Ascending aorta (tissue), 2 donors: Measurements from ENCODE around the gene ARSA. TPM values are rescaled to one million over a fixed set of nuclear protein-coding genes. Genes with fewer than 3 reads are reported as not detected.

ENCODE experiments used
- DNase-seq, 2 donors: peaks; one replicate each; pipeline ENCODE4 v3.0.0-alpha.2; 2019; ENCODE audit warnings: low spot score in 2 of 2
- H3K27ac ChIP-seq, 2 donors: fragments of 200-600 bp; sonication (generic); one replicate each; pipeline ENCODE4 v1.5.1; 2016 to 2017; ENCODE audit warnings: mild to moderate bottlenecking in 1 of 2
- H3K27me3 ChIP-seq: fragments of 200-600 bp; sonication (generic); one replicate; pipeline ENCODE4 v1.5.1; 2017
- H3K36me3 ChIP-seq, 2 donors: fragments of 200-600 bp; sonication (generic); one replicate each; pipeline ENCODE4 v1.5.1; 2016
- H3K4me1 ChIP-seq, 2 donors: fragments of 200-600 bp; sonication (generic); one replicate each; pipeline ENCODE4 v1.5.1; 2016 to 2017; ENCODE audit warnings: mild to moderate bottlenecking in 1 of 2
- H3K4me3 ChIP-seq, 2 donors: fragments of 200-600 bp; sonication (generic); one replicate each; pipeline ENCODE4 v1.5.1; 2016 to 2017; ENCODE audit warnings: mild to moderate bottlenecking in 1 of 2
- H3K9me3 ChIP-seq, 2 donors: fragments of 200-600 bp; sonication (generic); one replicate each; pipeline ENCODE4 v1.5.1; 2016
- CTCF ChIP-seq, 3 experiments: fragments of 200-600 bp in 2 of 3; fragments of 450-650 bp in 1 of 3; sonication (generic) in 2 of 3; IDR thresholded peaks; one replicate each; pipeline ENCODE4 v1.5.1; 2016 to 2019; ENCODE audit warnings: antibody characterized with exemption in 3 of 3, mild to moderate bottlenecking in 1 of 3, moderate library complexity in 1 of 3
- intact Hi-C: fragments of 100-400 bp; cut with DNase I; formaldehyde crosslinking; loops from one replicate; pipeline ENCODE4 v1.15.1; 2023
- total RNA-seq: library from RNA; depleted of rRNA; stranded (reverse); fragments of >200 nt; gene quantifications from one replicate; pipeline ENCODE4 v1.1.0, GENCODE V29; 2016

ARSA gene
- total RNA-seq, 1 donor from 2014 or later, result 111 TPM

GRCh38 chr22:50587407-50587806, 40.5 kb downstream of the ARSA start:
- Histone ChIP-seq H3K36me3 (no peaks in the 10 kb centered on the region), H3K4me3 (no peak overlapping the region), H3K4me1 (peaks cover 0 to 8% of the 10 kb centered on the region in 2 donors), H3K27ac (no peak overlapping the region), H3K27me3 (no peaks in the 10 kb centered on the region), H3K9me3 (no peaks in the 10 kb centered on the region)
- no peak for TF ChIP-seq CTCF (IDR thresholded peaks at IDR 0.05)
- DNase-seq, result no peak
- intact Hi-C loops, result no loop called here

- intact Hi-C loops, result no loop called here
- no peak overlapping the region for H3K4me3 ChIP-seq
- H3K27ac ChIP-seq, result no peak overlapping the region
- H3K27me3 ChIP-seq, result no peaks in the 10 kb centered on the region
- TF ChIP-seq CTCF (IDR thresholded peaks at IDR 0.05), result no peak
- no peaks in the 10 kb centered on the region for H3K36me3 ChIP-seq
- no peaks in the 10 kb centered on the region for H3K9me3 ChIP-seq
- DNase-seq, result no peak
- H3K4me1 ChIP-seq, result peaks cover 4 to 11% of the 10 kb centered on the region in 2 donors
These were observed 41.5 kb downstream of the ARSA start for GRCh38 chr22:50586416-50586815.

- no peak overlapping the region for H3K27ac ChIP-seq
- intact Hi-C loops, result no loop called here
- H3K27me3 ChIP-seq, result no peaks in the 10 kb centered on the region
- peaks cover 4 to 14% of the 10 kb centered on the region in 2 donors for H3K4me1 ChIP-seq
- no peaks in the 10 kb centered on the region for H3K9me3 ChIP-seq
- H3K4me3 ChIP-seq, result no peak overlapping the region
- DNase-seq, result no peak
- H3K36me3 ChIP-seq, result peaks cover 0 to 5% of the 10 kb centered on the region in 2 donors
- no peak for TF ChIP-seq CTCF (IDR thresholded peaks at IDR 0.05)
These were observed 42.2 kb downstream of the ARSA start for GRCh38 chr22:50585781-50586180.

- Histone ChIP-seq H3K4me3 (no peak overlapping the region), H3K27ac (no peak overlapping the region), H3K36me3 (peaks cover 0 to 5% of the 10 kb centered on the region in 2 donors), H3K27me3 (no peaks in the 10 kb centered on the region), H3K9me3 (no peaks in the 10 kb centered on the region), H3K4me1 (peaks cover 4 to 14% of the 10 kb centered on the region in 2 donors)
- intact Hi-C loops, result no loop called here
- DNase-seq, result no peak
- no peak for TF ChIP-seq CTCF (IDR thresholded peaks at IDR 0.05)
These were observed 42.7 kb downstream of the ARSA start for GRCh38 chr22:50585238-50585637.

GRCh38 chr22:50584106-50585096, 43.6 kb downstream of the ARSA start:
- intact Hi-C loops, result no loop called here

More at GRCh38 chr22:50584106-50585096, 43.6 kb downstream of the ARSA start:
- peaks cover 4 to 14% of the 10 kb centered on the region in 2 donors for H3K4me1 ChIP-seq
- no peak for DNase-seq
- H3K27ac ChIP-seq, result no peak overlapping the region
- H3K27me3 ChIP-seq, result no peaks in the 10 kb centered on the region
- no peak for TF ChIP-seq CTCF (IDR thresholded peaks at IDR 0.05)
- H3K4me3 ChIP-seq, result peak overlapping the region in 1 of 2 donors; percentile 82
- no peaks in the 10 kb centered on the region for H3K9me3 ChIP-seq
- H3K36me3 ChIP-seq, result peaks cover 0 to 5% of the 10 kb centered on the region in 2 donors
